Neural cell (in vitro differentiated cells): ENCODE results near the gene OR52E8. TPM values are rescaled to one million over a fixed set of nuclear protein-coding genes. Genes with fewer than 3 reads are reported as not detected.

Experiments
- H2AFZ ChIP-seq: fragments of 200-600, 300-800 bp; sonication (generic), shearing (Covaris generic); 2 replicates; pipeline ENCODE4 v1.6.0; 2014; ENCODE audit warnings: low read depth, mild to moderate bottlenecking, antibody characterized with exemption, low read length, moderate library complexity
- H3F3A ChIP-seq: fragments of 200-600 bp; shearing (Covaris generic); 2 replicates; pipeline ENCODE4 v1.6.1; 2016; ENCODE audit warnings: mild to moderate bottlenecking, moderate library complexity, mixed read lengths, antibody characterized with exemption, low read length; ENCODE audit not compliant: insufficient read depth, poor library complexity, severe bottlenecking
- H3K27ac ChIP-seq: fragments of 200-600, 300-800 bp; sonication (generic), shearing (Covaris generic); 2 replicates; pipeline ENCODE4 v1.5.1; 2014; ENCODE audit warnings: mild to moderate bottlenecking, low read length, moderate library complexity
- H3K27me3 ChIP-seq: fragments of 300-800, 200-600 bp; sonication (generic), shearing (Covaris generic); 2 replicates; pipeline ENCODE4 v1.6.0; 2014; ENCODE audit warnings: mild to moderate bottlenecking, low read depth, low read length, moderate library complexity; ENCODE audit not compliant: insufficient read depth
- H3K36me3 ChIP-seq: fragments of 300-800, 200-600 bp; sonication (generic), shearing (Covaris generic); 2 replicates; pipeline ENCODE4 v1.5.1; 2014; ENCODE audit warnings: mild to moderate bottlenecking, antibody characterized with exemption, low read length, moderate library complexity; ENCODE audit not compliant: insufficient read depth
- H3K4me2 ChIP-seq: fragments of 300-800, 200-600 bp; sonication (generic), shearing (Covaris generic); 2 replicates; pipeline ENCODE4 v1.6.0; 2014; ENCODE audit warnings: mild to moderate bottlenecking, low read length
- H3K4me3 ChIP-seq: fragments of 300-800, 200-600 bp; sonication (generic), shearing (Covaris generic); 2 replicates; pipeline ENCODE4 v1.5.1; 2014; ENCODE audit warnings: mild to moderate bottlenecking, low read length, moderate library complexity
- H3K79me2 ChIP-seq: fragments of 200-600 bp; shearing (Covaris generic); replicated peaks from 2 replicates; pipeline ENCODE4 v1.6.0; 2014; ENCODE audit warnings: mild to moderate bottlenecking, low read length, moderate library complexity; ENCODE audit not compliant: insufficient read depth
- H3K9ac ChIP-seq: fragments of 300-800, 200-600 bp; sonication (generic), shearing (Covaris generic); 2 replicates; pipeline ENCODE4 v1.6.1; 2016; ENCODE audit warnings: mild to moderate bottlenecking, low read length, mixed read lengths
- H3K9me2 ChIP-seq: fragments of 200-600 bp; shearing (Covaris generic); 2 replicates; pipeline ENCODE4 v1.6.1; 2016; ENCODE audit warnings: mild to moderate bottlenecking, low read length, mixed read lengths; ENCODE audit not compliant: insufficient read depth
- H3K9me3 ChIP-seq: fragments of 200-600, 300-800 bp; sonication (generic), shearing (Covaris generic); 2 replicates; pipeline ENCODE4 v1.6.1; 2016; ENCODE audit warnings: mild to moderate bottlenecking, mixed run types, low read length, moderate library complexity, mixed read lengths
- H4K20me1 ChIP-seq: fragments of 200-600 bp; shearing (Covaris generic); 2 replicates; pipeline ENCODE4 v1.6.1; 2016; ENCODE audit warnings: mild to moderate bottlenecking, mixed run types; ENCODE audit not compliant: insufficient read depth
- EP300 ChIP-seq: fragments of 450-650 bp; conservative IDR thresholded peaks from 2 replicates; pipeline ENCODE4 v1.6.1; 2014; ENCODE audit warnings: antibody characterized with exemption, mild to moderate bottlenecking, moderate library complexity; ENCODE audit not compliant: poor library complexity, severe bottlenecking
- EZH2 ChIP-seq: fragments of 200-600, 300-800 bp; shearing (Covaris generic), sonication (generic); IDR thresholded peaks from 2 replicates; pipeline ENCODE4 v1.6.1; 2014; ENCODE audit warnings: antibody characterized with exemption, low read length, borderline replicate concordance, mild to moderate bottlenecking; ENCODE audit not compliant: insufficient read depth, poor library complexity, severe bottlenecking
- MXI1 ChIP-seq: fragments of 450-650 bp; conservative IDR thresholded peaks from 2 replicates; pipeline ENCODE4 v1.6.1; 2014; ENCODE audit warnings: antibody characterized with exemption, mild to moderate bottlenecking; ENCODE audit not compliant: poor library complexity, severe bottlenecking
- POLR2AphosphoS5 ChIP-seq: IDR thresholded peaks from 2 replicates; pipeline ENCODE4 v1.6.1; 2012
- RAD21 ChIP-seq: fragments of 450-650 bp; conservative IDR thresholded peaks from 2 replicates; pipeline ENCODE4 v1.6.1; 2014; ENCODE audit warnings: antibody characterized with exemption, mild to moderate bottlenecking, moderate library complexity
- SMC3 ChIP-seq: fragments of 450-650 bp; conservative IDR thresholded peaks from 2 replicates; pipeline ENCODE4 v1.6.1; 2014; ENCODE audit warnings: antibody characterized with exemption, mild to moderate bottlenecking, moderate library complexity; ENCODE audit not compliant: poor library complexity
- TAF1 ChIP-seq: IDR thresholded peaks from 2 replicates; pipeline ENCODE4 v1.6.1; 2012; ENCODE audit warnings: low read depth
- polyA plus RNA-seq: library from polyadenylated mRNA; depleted of rRNA; stranded (reverse); fragments of >200 nt; gene quantifications from 2 replicates; pipeline ENCODE4 v1.2.3, GENCODE V29; 2014
- TF ChIP-seq, protein P1 (sequence below): IDR thresholded peaks from 2 replicates; pipeline ENCODE4 v1.6.1; 2012; ENCODE audit warnings: borderline replicate concordance
- TF ChIP-seq, protein P2 (sequence below): fragments of 450-650 bp; IDR thresholded peaks from 2 replicates; pipeline ENCODE4 v1.5.1; 2014; ENCODE audit warnings: antibody characterized with exemption, mild to moderate bottlenecking, moderate library complexity; ENCODE audit not compliant: poor library complexity, severe bottlenecking

The OR52E8 gene
- polyA plus RNA-seq, 1 donor from 2014 or later, result not detected

DNA sequence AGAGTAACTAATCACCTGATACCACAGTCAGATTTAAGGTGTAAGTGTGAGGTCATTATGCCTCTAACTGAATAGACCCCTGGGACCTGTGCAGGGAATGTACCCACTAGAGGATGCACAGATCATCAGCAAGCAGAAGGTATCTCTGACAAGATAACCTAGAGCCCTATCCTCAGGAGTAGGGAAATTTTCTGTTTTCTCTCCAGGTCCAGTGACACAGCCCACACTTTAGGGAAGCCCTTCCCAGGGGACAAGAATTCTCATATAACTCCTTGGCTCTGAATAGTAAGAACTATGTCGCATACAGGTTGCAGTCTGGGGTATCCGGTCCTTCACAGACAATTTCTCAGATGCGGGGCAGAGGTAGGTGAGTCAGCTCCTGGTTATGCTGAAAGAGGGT is 35.4 kb upstream of the OR52E8 start, which contains the start of gene OR52E5:
OR52E5 (plus strand) TSS at position 301 of the 400 bp plus-strand sequence. CDS start 7,569 bp downstream, outside the sequence.
- H4K20me1 ChIP-seq, result no peaks in the 10 kb centered on the region
- no peak within 1 kb of the TSS for H3K4me3 ChIP-seq
- TF ChIP-seq RAD21, result no peak
- no peak for TF ChIP-seq POLR2AphosphoS5
- TF ChIP-seq, protein P1, sequence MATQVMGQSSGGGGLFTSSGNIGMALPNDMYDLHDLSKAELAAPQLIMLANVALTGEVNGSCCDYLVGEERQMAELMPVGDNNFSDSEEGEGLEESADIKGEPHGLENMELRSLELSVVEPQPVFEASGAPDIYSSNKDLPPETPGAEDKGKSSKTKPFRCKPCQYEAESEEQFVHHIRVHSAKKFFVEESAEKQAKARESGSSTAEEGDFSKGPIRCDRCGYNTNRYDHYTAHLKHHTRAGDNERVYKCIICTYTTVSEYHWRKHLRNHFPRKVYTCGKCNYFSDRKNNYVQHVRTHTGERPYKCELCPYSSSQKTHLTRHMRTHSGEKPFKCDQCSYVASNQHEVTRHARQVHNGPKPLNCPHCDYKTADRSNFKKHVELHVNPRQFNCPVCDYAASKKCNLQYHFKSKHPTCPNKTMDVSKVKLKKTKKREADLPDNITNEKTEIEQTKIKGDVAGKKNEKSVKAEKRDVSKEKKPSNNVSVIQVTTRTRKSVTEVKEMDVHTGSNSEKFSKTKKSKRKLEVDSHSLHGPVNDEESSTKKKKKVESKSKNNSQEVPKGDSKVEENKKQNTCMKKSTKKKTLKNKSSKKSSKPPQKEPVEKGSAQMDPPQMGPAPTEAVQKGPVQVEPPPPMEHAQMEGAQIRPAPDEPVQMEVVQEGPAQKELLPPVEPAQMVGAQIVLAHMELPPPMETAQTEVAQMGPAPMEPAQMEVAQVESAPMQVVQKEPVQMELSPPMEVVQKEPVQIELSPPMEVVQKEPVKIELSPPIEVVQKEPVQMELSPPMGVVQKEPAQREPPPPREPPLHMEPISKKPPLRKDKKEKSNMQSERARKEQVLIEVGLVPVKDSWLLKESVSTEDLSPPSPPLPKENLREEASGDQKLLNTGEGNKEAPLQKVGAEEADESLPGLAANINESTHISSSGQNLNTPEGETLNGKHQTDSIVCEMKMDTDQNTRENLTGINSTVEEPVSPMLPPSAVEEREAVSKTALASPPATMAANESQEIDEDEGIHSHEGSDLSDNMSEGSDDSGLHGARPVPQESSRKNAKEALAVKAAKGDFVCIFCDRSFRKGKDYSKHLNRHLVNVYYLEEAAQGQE, result no peak
- TF ChIP-seq MXI1, result no peak
- TF ChIP-seq EP300, result no peak
- no peak for TF ChIP-seq EZH2
- TF ChIP-seq, protein P2, sequence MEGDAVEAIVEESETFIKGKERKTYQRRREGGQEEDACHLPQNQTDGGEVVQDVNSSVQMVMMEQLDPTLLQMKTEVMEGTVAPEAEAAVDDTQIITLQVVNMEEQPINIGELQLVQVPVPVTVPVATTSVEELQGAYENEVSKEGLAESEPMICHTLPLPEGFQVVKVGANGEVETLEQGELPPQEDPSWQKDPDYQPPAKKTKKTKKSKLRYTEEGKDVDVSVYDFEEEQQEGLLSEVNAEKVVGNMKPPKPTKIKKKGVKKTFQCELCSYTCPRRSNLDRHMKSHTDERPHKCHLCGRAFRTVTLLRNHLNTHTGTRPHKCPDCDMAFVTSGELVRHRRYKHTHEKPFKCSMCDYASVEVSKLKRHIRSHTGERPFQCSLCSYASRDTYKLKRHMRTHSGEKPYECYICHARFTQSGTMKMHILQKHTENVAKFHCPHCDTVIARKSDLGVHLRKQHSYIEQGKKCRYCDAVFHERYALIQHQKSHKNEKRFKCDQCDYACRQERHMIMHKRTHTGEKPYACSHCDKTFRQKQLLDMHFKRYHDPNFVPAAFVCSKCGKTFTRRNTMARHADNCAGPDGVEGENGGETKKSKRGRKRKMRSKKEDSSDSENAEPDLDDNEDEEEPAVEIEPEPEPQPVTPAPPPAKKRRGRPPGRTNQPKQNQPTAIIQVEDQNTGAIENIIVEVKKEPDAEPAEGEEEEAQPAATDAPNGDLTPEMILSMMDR, result no peak
- TF ChIP-seq TAF1, result no peak
- H3K9ac ChIP-seq, result no peak within 1 kb of the TSS
- H3K9me2 ChIP-seq, result no peaks in the 10 kb centered on the region
- H3K36me3 ChIP-seq, result no peaks in the 10 kb centered on the region
- no peaks in the 10 kb centered on the region for H3K27me3 ChIP-seq
- no peaks in the 10 kb centered on the region for H3K9me3 ChIP-seq
- no peak within 1 kb of the TSS for H2AFZ ChIP-seq
- no peaks in the 10 kb centered on the region for H3F3A ChIP-seq
- H3K79me2 ChIP-seq, result no peaks in the 10 kb centered on the region
- no peak within 1 kb of the TSS for H3K4me2 ChIP-seq
- H3K27ac ChIP-seq, result no peak within 1 kb of the TSS

DNA sequence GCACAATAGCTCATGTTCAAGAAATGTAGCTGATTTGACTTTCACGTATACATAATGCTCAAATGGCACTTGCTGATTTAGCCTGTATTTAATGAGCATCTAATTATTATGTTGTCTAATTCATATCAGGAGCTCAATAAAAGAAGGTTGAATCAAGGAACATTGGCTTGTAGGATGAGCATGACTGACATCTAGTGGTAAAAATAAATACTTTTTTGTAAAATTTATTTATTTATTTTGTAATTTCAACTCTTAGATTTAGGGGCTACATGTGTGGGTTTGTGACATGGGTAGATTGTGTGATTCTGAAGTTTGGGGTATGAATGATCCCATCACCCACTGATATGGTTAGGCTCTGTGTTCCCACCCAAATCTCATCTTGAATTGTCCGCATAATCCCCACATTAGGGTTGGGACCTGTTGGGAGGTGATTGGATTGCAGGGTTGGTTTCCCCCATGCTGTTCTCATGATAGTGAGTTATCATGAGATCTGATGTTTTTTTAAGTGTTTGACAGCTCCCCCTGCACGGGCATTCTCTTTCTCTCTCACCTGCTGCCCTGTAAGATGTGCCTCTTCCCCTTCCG is 33.8 kb upstream of the OR52E8 start:
- H3K9ac ChIP-seq, result no peak overlapping the region
- no peaks in the 10 kb centered on the region for H3K9me3 ChIP-seq
- no peak overlapping the region for H3K4me3 ChIP-seq
- H2AFZ ChIP-seq, result no peak overlapping the region
- no peaks in the 10 kb centered on the region for H3K79me2 ChIP-seq
- no peak overlapping the region for H3K4me2 ChIP-seq
- no peaks in the 10 kb centered on the region for H3F3A ChIP-seq
- H3K27ac ChIP-seq, result no peak overlapping the region
- no peaks in the 10 kb centered on the region for H4K20me1 ChIP-seq
- H3K9me2 ChIP-seq, result no peaks in the 10 kb centered on the region
- H3K36me3 ChIP-seq, result no peaks in the 10 kb centered on the region
- no peaks in the 10 kb centered on the region for H3K27me3 ChIP-seq
- TF ChIP-seq SMC3, result peak; percentile 69
- TF ChIP-seq, protein P2, result peak; percentile 70
- TF ChIP-seq EP300, result no peak
- TF ChIP-seq TAF1, result no peak
- TF ChIP-seq RAD21, result peak; percentile 70
